GM13976 (cell line): ENCODE results near the gene AFMID.
A peak's percentile ranks its signal among the peaks of the same experiment; 100 is the strongest.
"Not testable (repeated sequence)": the region's sequence is repeated elsewhere in the genome, so short reads cannot be mapped to it uniquely, and the experiment has no call there.

ENCODE experiments used
- DNase-seq: peaks from one replicate; pipeline ENCODE4 v3.0.0; 2012; ENCODE audit warnings: low spot score
- CTCF ChIP-seq: IDR thresholded peaks from 2 replicates; pipeline ENCODE4 v1.5.1; 2012; ENCODE audit warnings: borderline replicate concordance, mild to moderate bottlenecking; ENCODE audit not compliant: insufficient read depth; ENCODE audit errors: extremely low read depth, missing control alignments, control extremely low read depth
- in situ Hi-C: fragments of 300-500 bp; cut with MboI; formaldehyde crosslinking; loops from one replicate; pipeline ENCODE4 v1.12.0; 2022; ENCODE audit warnings: low sequenced_read_pairs, mixed read lengths, inconsistent platforms; ENCODE audit not compliant: unreplicated experiment

AFMID gene

DNA sequence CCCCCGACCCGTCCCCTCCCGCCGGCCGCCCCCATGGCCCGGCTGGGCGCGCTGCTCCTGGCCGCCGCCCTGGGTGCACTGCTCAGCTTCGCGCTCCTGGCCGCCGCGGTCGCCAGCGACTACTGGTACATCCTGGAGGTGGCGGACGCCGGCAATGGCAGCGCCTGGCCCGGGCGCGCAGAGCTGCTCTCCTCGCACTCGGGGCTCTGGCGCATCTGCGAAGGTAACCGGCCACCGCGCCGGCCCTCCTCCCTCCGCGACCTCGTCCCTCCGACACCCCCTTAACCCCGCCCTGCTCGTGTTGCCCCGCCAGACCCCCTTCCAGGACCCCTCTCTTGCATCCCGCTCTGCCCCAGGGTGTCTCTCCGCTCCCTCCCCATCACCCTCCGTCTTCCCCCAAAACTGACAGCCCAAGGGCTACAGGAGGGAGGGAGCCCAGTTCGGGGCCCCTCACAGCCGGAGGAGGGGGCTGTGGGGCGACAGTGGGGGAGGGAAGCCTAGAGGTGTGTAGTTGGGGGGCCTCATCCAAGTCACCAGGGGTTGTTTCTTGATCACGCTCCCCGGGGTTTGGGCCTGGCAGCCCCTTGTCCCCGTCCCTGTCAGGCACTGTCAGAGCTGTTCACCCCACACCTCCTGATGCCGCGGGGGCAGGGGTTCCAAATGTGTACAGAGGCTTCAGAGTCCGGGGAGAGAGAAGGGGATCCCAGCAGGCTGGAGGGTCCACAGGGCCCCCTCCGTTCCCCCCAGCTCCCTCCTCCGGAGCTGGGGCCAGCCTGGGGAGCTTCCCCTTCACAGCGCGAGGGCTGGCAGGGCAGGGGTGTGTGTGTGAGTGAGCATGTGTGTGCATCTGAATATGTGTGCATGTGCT is 45.1 kb downstream of the AFMID start:
- in situ Hi-C loops: no loop called here
- no peak for TF ChIP-seq CTCF
- DNase-seq: peak; percentile 72

GRCh38 chr17:78232859-78233173 is 45.7 kb downstream of the AFMID start:
- no peak for TF ChIP-seq CTCF
- in situ Hi-C loops: no loop called here
- DNase-seq: peak; percentile 50

GRCh38 chr17:78233678-78234077 is 46.5 kb downstream of the AFMID start:
- no peak for DNase-seq
- TF ChIP-seq CTCF: no peak
- in situ Hi-C loops: no loop called here

DNA sequence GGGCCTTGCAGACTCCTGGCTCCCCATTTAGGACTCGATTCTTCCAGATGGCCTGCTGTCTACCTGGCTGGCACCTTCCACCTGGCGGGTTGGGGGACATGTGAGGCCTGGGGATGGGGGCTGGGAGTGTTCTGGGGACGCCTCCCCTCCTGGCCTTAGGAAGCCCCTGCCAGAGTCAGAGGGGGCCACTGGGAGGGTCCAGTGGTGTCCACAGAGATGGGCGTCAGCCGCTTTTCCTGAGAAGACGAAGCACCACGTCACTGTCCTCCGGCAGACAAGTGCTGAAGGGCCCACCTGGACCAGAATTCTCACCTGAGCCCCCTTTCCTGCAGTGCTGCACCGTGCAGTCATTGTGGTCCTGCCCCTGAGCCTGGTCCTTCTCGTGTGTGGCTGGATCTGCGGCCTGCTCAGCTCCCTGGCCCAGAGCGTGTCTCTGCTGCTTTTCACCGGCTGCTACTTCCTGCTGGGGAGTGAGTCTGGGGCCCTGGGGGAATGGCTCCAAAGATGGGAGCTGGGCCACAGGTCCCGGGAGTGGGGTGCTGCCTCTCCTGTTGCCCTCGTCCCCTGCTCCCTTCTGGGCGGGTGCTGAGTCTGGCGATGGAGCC is 47.2 kb downstream of the AFMID start:
- in situ Hi-C loops: no loop called here
- TF ChIP-seq CTCF: no peak

GRCh38 chr17:78235022-78235421 is 47.9 kb downstream of the AFMID start:
- DNase-seq, in situ Hi-C loops: not testable (repeated sequence)

More for the DNA sequence above, 47.2 kb downstream of the AFMID start:
- no peak for DNase-seq

DNA sequence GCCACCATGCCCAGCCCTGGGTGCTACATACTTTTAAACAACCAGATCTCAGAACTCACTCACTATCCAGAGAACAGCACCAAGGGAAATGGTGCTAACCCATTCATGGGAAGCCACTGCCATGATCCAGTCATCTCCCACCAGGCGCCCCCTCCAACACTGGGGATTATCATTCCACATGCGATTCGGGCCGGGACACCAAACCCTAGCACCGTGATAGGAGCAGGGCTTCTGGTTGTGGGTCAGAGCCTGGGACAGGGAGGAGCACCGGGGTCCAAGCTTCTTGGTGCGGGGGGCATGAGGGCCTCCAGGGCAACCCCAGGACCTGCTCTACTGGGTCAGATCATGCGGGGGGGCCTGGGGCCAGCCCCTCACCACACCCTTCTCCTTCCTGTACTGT is 48.7 kb downstream of the AFMID start:
- TF ChIP-seq CTCF: no peak
- in situ Hi-C loops: no loop called here
- DNase-seq: no peak
